HG03139 (cell line): ENCODE results near the gene SRRM2.
A peak's percentile ranks its signal among the peaks of the same experiment; 100 is the strongest.

Source experiments
- ATAC-seq: cut with Tn5 transposase; IDR thresholded peaks from one replicate; pipeline ENCODE4 v1.9.1; 2021; ENCODE audit not compliant: unreplicated experiment

Gene SRRM2

GRCh38 chr16:2775765-2776499 is 23.5 kb downstream of the SRRM2 start:
- no peak for ATAC-seq

- ATAC-seq = peak; percentile 24
Observed at GRCh38 chr16:2776500-2777139, 24.2 kb downstream of the SRRM2 start.

DNA sequence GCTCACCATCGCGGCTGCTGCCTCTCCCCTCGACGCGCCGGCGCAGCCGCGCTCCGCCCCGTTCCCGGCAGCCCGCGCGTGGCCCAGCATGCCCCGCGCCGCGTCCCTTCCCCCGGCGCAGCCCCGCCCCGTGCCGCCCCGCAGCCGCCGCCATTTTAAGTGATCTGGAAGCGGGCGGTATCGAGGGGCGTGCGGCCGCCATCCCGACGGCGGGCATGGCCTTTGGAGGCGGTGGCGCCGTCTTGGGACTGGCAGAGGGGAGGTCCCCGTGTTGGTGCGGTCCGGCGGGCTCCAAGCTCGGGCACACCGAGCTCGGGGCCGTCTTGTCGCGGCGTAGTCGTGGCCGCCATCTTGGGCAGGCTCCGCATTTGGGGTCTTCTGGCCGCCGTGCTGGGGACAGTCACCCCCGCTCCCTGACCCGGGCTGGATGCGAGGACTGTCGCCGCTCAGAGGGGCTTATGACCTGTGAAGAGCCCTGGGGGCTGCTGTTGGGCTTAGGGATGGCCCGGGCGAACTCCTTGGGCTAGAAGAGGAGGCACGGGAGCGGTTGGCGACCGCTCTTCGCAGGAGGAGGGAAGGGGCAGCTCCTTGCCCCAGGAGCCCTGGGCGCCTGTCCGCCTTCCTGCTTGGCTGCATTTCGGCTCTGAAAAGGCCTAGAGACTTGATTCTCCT is 24.9 kb downstream of the SRRM2 start, which contains the start of gene ELOB:
TSS of gene ELOB (minus strand) at position 50 of the 672 bp plus-strand sequence. CDS start at position 9, 41 bp downstream.
- peak; percentile 62 for ATAC-seq

DNA sequence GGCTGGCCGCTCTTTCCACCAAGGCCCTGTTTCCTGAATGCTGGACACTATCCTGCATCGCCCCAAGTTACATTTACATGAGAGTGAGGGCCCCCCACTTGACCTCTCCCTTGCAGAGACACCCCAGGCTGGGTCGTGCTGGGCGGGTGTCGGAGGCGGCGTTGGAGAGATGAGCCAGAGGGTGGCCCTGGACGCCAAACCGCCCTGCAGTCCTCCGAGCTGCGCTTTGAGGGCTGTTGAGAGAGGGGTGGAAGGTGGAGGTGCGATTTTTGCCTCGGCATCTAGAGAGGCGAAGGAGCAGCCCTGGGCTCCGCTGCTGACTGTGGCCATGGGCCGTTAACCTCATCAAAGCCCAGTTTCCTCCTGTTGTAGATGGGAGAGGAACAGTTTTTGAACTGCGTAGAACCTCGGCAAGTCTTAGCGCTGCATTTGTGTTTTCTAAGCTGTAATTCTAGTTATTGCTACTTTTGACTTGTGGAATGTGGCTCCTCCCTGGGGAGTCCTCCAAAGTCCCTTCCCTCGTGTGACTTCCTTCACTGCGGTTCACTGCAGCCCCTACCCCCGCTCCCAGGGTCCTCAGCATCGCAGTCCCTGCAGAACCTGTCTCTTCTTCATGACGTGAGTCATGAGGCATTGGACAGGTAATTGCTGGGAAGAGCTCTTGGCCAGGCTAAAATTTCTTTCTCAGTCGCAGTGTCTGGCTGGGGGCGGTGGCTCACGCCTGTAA is 25.6 kb downstream of the SRRM2 start:
- ATAC-seq = peak; percentile 9

DNA sequence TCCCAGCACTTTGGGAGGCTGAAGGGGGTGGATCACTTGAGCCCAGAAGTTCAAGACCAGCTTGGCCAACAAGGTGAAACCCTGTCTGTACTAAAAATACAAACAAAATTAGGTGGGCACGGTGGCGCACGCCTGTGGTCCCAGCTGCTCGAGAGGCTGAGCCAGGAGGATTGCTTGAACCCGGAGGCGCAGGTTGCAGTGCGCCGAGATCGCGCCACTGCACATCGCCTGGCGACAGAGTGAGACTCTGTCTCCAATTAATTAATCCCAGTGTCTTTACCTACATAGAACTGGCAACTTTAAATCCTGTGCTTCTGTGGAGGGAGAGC is 26.2 kb downstream of the SRRM2 start:
- no peak for ATAC-seq

DNA sequence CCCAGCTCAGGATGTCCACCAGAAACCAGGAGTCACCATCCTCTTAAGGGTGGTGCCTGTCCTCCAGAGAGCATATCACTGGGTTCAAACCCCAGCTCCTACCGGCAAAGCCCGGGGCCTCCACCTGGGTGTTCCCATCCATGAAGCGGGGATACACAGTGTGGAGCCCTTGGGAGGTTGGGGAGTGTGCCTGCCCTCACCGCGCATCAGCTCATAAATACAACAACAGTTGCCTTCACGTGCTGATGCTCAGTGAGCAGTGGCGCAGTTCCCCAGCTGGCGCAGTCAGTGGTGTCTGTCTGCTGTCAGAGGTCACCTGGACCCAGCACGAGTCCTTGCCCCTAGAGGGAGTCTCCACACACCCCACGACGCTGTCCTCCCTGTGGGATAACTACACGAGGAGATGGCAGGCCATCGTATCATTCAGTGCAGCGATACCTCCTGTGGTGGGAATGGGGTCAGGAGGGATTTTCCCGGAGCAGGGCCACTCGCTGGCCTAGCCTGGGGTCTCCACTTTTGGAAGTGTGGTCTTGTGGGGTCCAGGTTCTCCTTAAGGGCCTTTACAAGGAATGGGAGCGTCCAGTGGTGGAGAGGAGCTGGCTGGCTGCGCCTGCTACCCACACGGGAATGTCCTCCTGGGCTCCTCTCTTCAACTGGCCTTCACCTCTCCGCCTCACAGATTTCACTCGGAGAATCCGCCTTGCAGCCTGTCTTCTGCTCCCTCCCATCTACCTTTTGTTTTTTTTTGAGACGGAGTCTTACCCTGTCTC is 26.9 kb downstream of the SRRM2 start:
- no peak for ATAC-seq

GRCh38 chr16:2779978-2780898 is 27.8 kb downstream of the SRRM2 start:
- no peak for ATAC-seq

DNA sequence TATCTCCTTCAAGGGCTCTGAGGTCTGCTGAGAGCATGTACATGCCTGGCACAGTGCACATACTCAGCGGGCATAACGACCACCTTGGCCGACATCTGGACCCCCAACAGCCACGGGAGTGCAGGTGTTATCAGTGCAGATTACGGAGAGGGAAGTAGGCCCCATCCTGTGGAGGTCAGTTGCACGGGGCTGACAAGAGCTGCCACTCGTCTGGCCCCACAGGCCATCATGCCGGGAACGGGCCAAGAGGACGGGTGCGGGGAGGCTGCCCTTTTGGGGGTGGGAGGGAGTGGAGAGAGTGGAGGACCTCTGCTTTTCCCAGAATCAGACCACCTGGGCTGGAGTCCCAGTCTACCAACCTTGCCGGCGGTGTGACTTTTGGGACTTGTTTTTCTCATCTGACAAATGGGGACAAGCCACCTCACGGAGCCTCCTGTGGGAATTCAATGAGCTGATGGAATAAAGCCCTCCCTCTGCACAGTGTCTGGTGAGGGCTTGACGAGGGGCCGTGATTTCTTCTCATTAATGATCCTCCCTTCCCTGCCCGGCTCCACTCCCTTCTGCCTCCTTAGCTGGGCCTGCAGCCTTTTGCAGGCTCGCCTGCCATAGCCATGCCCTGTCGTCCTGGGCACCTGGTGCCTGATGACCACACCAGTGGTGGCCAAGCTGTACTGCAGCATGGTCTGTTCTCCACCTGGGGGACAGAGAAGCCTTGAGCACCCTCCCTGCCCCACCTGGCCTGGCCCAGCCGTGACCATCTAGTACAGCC is 30.3 kb downstream of the SRRM2 start:
- no peak for ATAC-seq

DNA sequence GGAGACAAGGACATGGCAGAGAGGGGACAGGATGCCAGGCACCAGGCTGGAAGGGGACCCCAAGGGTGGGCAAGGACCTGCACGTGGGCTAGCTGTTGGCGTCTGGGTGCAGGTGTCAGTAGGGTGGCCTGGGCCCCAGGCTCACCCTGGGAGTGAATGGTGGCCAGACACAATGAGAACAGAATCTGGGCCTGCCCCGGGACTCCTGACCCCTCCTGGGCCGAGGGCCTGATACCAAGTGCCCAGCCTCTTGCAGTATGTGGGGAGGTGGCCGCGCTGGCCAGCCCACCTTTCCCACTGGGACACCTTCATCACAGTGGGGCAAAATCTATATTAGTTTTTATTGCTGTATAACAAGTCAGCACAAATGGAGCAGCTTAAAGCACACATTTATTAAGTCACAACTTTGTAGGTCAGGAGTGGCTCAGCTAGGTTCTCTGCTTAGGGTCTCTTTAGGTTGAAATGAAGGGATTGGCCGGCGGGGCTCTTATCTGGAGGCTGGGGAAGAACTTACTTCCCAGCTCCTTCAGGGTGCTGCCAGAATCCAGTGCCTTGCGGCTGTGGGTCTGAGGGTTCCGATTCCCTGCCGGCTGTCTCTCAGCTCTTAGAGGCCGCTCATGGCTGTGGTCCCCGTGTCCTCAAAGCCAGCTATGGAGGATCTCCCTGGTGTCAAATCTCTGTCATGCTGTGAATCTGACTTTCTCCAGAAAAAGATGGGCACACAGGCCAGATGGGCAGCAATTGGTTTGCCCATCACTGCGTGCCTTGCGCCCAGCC is 31.3 kb downstream of the SRRM2 start:
- ATAC-seq = no peak

DNA sequence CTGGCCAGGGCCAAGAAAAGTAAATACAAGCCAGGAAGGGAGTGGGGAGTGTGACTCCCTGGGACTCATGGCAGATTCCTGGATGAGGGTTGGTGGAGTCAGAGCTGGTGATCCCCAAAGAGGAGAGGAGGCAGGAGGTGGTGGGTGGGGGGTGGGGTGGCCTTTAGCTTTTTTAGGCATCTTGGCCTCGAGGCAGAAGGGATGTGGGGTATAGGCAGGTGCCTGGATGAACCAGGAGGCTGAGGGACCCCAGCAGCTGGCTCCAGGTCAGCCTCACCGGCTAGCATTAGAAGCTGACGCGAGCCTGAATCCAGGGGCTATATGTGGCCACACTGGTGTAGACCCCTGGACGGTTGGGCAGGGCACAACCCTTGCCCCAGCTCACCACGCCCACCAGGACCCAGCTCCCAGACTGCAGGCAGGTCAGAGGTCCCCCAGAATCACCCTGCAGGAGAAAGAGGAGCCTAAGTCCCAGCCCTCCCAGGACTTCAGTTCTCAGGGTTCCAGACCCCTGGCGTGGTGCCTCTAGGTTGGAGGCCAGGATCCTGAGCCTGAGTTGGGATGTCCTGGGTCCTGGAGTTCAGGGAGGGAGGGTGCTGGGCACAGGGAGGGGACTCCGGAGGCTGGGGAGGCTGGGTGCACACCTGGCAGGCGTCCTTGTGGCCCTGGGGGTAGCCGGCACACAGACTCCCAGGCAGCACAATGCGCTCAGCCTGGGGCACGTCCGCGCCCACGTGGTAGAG is 32.1 kb downstream of the SRRM2 start:
- ATAC-seq = no peak

GRCh38 chr16:2785101-2785991 is 32.9 kb downstream of the SRRM2 start:
- no peak for ATAC-seq

GRCh38 chr16:2786061-2786825 is 33.8 kb downstream of the SRRM2 start:
- no peak for ATAC-seq

DNA sequence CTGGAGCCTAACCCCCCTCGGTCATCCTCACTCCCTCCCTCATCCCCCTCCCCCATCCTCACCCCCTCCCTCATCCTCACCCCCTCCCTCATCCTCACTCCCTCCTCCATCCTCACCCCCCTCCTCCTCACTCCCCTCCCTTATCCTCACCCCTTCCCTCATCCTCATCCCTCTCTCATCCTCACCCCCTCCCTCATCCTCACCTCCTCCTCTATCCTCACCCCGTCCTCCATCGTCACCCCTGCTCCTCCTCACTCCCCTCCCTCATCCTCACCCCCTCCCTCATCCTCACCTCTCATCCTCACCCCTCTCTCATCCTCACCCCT is 34.4 kb downstream of the SRRM2 start:
- no peak for ATAC-seq

DNA sequence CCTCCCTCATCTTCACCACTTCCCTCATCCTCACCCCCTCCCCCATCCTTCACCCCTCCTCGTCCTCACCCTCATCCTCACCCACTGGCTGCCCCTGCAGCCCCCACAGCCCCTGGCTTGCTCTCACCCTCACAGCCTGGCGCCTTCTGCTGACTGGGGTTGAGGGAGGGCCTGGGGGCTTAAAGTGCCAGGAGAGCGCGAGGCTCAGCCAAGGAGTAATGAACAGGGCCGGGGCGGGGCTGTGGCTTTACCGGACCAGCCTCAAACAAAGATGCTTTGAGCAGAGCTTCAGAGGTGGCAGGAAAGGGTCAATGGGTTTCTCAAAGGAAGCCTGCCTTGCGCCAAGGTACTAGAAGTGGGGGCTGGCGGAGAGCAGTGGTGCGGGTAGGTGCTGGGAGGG is 35.0 kb downstream of the SRRM2 start, which contains the start of gene PRSS33:
TSS of gene PRSS33 (minus strand) at position 155 of the 400 bp plus-strand sequence. CDS start 1,013 bp downstream, outside the sequence.
- ATAC-seq = no peak

DNA sequence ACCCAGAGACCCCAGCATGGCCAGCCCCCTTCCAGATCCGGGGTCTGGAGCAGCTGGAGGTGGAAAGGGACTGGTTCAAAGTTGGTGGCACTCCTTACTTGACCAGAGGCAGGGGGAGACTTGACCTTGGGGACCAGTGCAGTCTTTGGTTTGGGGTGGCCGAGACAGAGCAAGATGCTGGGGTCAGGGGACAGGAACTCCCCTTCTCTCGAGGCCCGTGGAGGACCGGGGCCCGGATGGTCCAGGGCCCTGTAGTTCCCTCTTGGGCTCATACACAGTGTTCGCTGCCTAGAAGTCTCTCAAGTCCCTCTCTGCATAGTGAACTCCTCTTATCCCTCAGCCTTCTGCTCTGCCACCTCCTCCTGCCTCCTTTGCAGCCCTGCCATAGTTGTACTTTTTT is 35.5 kb downstream of the SRRM2 start:
- ATAC-seq = no peak

- no peak for ATAC-seq
Observed at GRCh38 chr16:2790631-2791030, 38.2 kb downstream of the SRRM2 start.
